Measurements from ENCODE around the gene NFASC.
A peak's percentile ranks its signal among the peaks of the same experiment; 100 is the strongest.

NFASC gene

GRCh38 chr1:204891860-204892259, 21.2 kb downstream of the NFASC start:
- no peak for DNase-seq

- no peak for DNase-seq
Measured at GRCh38 chr1:204894031-204894430, 23.4 kb downstream of the NFASC start.

DNA sequence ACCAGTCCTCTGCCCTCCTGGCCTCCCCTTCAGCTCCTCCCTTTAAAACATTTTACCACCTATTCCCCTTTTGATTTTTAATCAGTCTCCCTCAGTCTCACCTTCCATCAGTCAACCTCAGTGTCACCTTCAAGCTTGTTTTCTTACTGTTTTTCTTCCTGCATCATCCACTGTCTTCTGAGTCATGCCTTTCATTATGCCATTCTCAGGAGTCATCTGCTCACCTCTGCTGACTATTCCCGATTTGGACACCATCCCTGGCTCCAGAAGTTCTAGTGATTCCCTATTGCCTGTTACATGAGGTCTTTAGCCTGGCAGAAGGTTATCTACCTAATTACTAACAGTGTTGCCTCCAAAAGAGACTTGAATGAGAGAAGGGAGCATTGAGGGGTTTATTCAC, 23.9 kb downstream of the NFASC start:
- DNase-seq: no peak

GRCh38 chr1:204896023-204896422, 25.4 kb downstream of the NFASC start:
- no peak for DNase-seq

- no peak for DNase-seq
Measured at GRCh38 chr1:204896787-204897469, 26.3 kb downstream of the NFASC start.

GRCh38 chr1:204900721-204901120, 30.1 kb downstream of the NFASC start:
- no peak for DNase-seq

GRCh38 chr1:204902671-204903070, 32.0 kb downstream of the NFASC start:
- DNase-seq: peak; percentile 40

GRCh38 chr1:204904228-204904810, 33.7 kb downstream of the NFASC start:
- no peak for DNase-seq

GRCh38 chr1:204909109-204909508, 38.4 kb downstream of the NFASC start:
- DNase-seq: no peak

DNA sequence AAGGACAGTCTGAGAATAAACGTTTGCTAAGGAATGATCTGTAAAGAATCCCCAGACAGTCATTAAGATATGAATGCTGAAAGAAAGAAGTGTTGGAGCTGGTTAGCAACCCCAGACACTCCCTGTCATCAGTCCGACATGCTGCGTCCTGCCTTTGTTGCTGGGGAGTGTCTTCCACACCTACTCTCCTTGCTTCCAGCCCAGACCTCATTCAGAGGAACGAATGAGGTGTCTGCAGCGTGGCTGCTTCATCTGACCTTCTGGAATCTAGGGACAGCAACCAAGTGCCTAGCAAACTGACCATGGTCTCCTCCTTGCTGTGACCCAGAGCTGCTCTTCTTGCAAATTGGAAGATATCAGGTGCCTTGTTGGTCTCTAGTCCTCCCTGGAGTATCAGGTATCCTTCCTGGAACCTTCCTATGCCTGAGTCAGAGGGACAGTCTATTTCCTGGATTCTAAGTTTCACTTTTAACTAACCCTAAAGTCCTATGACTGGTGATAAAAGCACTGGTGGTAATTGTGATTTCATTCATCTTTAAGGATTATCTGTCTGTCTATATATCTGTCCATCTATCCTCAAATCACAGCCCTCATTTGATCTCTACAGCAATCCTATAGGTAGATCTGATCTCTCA, 45.3 kb downstream of the NFASC start:
- DNase-seq: peak; percentile 78

DNA sequence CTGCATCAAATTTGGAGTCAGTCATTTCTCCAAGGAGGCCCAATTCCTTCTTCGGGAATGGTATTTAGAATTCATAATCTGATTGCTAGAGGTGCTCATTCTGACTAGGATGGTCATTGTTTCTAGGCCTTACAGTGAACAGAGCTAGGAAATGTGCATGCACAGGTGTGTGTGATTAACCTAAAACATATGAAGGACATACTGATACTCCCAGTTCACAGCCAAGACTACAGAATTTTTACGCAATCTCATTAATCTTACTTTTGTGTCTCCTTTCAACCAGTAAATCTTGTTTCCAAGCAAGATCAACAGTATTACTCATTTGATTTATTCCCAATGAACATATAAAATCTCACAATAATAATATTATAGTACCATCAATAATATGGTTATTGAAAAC, 47.1 kb downstream of the NFASC start:
- DNase-seq: no peak

GRCh38 chr1:204920511-204920910, 49.8 kb downstream of the NFASC start:
- DNase-seq: no peak

DNA sequence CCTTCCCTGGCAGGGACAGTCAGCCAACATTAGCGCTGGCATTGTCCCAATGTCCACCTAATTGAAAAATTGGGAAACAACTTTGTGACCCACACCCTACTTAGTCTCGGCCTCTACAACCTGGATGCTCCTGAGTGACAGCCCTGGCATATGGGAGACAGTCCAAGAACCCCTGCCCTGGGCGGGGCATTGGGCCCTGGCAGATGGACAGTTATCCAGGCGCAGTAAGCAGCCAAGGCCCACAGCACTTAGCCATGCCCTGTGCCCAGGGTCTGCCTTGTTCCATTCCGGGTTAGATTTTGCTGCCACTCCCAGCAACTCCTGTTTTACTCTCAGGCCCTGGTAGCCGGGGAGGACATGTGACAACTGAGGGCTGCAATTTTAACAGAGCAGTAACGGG, 50.3 kb downstream of the NFASC start:
- no peak for DNase-seq

- DNase-seq: no peak
Measured at GRCh38 chr1:204921855-204922516, 51.3 kb downstream of the NFASC start.

DNA sequence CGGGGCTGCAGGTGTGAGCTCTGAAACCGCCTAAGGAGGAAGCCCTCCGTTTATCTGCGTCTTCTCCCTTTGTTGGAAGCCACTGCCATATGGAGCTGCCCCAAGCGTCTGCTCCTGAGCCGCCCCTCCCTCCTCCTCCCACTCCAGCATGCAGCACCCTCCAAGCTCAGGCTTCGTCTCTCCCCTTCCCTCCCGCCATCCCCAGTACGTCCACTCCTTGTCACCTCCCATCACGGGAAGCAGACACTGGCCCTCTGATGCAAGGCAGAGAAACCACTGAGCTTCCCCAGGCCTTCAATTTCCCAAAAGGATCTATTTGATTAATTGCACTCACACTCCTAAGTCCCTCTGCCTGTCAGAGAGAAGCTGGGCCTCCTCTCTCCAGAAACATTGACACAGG, 52.5 kb downstream of the NFASC start:
- DNase-seq: no peak

- no peak for DNase-seq
Measured at GRCh38 chr1:204923626-204924012, 53.0 kb downstream of the NFASC start.

DNA sequence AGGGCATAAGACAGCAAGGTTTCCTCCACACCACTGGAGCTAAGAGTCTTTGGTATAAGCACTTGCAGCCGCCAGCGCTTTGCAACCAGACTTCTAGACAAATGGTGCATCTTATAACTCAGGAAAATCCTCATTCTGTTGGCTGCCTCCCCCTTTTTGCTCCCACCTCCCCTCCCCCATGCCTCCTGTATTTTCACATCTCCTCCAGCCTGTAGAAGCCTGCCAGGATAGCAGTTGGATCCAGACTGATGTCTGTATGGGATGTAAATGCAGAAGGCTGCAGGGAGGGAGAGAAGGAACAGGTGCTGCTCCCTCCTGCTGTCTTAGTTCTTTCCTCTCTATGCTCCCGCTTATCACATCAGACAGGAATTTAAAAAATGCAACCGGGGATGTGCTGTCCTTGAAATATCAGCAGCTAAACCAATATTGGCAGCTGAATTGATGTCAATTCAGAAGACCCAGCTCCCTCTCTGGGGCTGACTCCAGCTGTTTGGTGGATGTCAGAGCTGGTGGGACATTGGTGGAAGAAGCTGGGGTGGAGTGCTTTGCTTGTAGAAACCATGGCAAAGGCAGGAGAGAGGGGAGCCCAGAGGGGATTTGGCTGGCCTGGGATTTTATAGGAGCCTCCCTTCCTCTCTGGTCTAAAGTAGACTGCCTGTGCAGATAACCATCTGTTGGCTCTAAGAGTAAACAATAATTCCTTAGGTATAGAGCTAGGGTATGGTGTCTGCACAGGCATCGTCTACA, 53.5 kb downstream of the NFASC start:
- DNase-seq: peak; percentile 38

- DNase-seq: no peak
Measured at GRCh38 chr1:204925701-204926100, 55.0 kb downstream of the NFASC start.

- no peak for DNase-seq
Measured at GRCh38 chr1:204927673-204928641, 57.3 kb downstream of the NFASC start.

DNA sequence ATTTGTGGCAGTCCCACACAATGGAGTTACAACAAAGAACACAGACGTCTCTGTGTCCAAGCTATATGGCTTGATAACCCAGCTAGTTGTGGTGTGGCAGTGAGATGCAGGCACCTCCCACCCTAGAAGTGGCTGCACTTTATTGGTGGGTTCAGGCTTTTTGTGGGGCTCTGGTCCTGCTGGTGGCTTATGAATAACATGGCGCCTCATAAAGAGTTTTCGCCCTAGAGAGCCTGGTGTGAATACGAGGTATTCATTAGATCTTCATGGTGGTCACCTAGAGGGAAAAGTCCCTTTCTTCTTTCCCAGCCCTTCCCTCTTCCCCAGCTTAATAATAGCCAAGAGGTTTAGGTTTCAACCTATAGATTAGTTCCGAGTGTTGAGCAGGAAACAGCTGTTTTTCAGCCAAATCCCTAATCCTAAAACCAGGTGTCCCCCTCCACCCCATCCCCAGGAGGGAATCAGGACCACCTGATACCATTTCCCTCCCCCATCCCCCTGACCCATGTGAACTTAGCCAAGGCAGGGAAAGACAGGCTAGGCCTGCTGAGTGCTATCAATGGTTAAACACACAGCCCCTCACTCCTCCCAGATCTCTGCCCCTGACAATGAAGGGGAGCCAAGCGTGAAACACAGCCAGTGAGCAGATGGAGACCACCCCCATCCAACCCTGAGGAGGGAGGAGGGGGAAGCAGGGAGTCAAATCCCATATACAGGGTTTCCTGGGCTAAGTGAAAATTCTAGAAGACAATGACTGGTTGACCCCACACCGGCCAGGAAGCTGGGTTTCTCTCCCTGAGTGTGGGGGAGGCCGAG, 58.2 kb downstream of the NFASC start:
- no peak for DNase-seq
